Measurements from ENCODE around the gene KCNMB1.
"Not testable (repeated sequence)": the region's sequence is repeated elsewhere in the genome, so short reads cannot be mapped to it uniquely, and the experiment has no call there.

KCNMB1 gene

GRCh38 chr5:170380361-170380951, 8.7 kb downstream of the KCNMB1 start:
- TF ChIP-seq CTCF (IDR thresholded peaks at IDR 0.05; ENCODE audit: low read depth, low read length), result no peak
- DNase-seq (ENCODE audit: extremely low read depth, low read depth), result no peak

GRCh38 chr5:170378740-170379139, 10.4 kb downstream of the KCNMB1 start:
- DNase-seq (ENCODE audit: extremely low read depth, low read depth), result no peak

GRCh38 chr5:170377027-170377426, 12.1 kb downstream of the KCNMB1 start:
- TF ChIP-seq CTCF (IDR thresholded peaks at IDR 0.05; ENCODE audit: low read depth, low read length), result no peak
- DNase-seq (ENCODE audit: extremely low read depth, low read depth), result no peak

More at GRCh38 chr5:170378740-170379139, 10.4 kb downstream of the KCNMB1 start:
- no peak for TF ChIP-seq CTCF (IDR thresholded peaks at IDR 0.05; ENCODE audit: low read depth, low read length)

- DNase-seq (ENCODE audit: extremely low read depth, low read depth), result not testable (repeated sequence)
Observed at GRCh38 chr5:170376526-170376925, 12.6 kb downstream of the KCNMB1 start.

GRCh38 chr5:170375283-170375682, 13.9 kb downstream of the KCNMB1 start:
- no peak for TF ChIP-seq CTCF (IDR thresholded peaks at IDR 0.05; ENCODE audit: low read depth, low read length)
- no peak for DNase-seq (ENCODE audit: extremely low read depth, low read depth)

GRCh38 chr5:170372971-170373370, 16.2 kb downstream of the KCNMB1 start:
- no peak for TF ChIP-seq CTCF (IDR thresholded peaks at IDR 0.05; ENCODE audit: low read depth, low read length)
- DNase-seq (ENCODE audit: extremely low read depth, low read depth), result no peak

- DNase-seq (ENCODE audit: extremely low read depth, low read depth), result no peak
- TF ChIP-seq CTCF (IDR thresholded peaks at IDR 0.05; ENCODE audit: low read depth, low read length), result no peak
Observed at GRCh38 chr5:170368586-170368985, 20.6 kb downstream of the KCNMB1 start.

- no peak for DNase-seq (ENCODE audit: extremely low read depth, low read depth)
- no peak for TF ChIP-seq CTCF (IDR thresholded peaks at IDR 0.05; ENCODE audit: low read depth, low read length)
Observed at GRCh38 chr5:170366276-170366675, 22.9 kb downstream of the KCNMB1 start.

All from AG09319 (cell line).